ENCODE measurements around the gene MYL3.

GRCh38 chr3:46825450-46825849, 37.8 kb downstream of the MYL3 start:
- TF ChIP-seq CTCF (conservative IDR thresholded peaks at IDR 0.05) (no peak), ZFX (IDR thresholded peaks at IDR 0.05) (no peak)
